Measurements from ENCODE around the gene C1orf21.

The C1orf21 gene

DNA sequence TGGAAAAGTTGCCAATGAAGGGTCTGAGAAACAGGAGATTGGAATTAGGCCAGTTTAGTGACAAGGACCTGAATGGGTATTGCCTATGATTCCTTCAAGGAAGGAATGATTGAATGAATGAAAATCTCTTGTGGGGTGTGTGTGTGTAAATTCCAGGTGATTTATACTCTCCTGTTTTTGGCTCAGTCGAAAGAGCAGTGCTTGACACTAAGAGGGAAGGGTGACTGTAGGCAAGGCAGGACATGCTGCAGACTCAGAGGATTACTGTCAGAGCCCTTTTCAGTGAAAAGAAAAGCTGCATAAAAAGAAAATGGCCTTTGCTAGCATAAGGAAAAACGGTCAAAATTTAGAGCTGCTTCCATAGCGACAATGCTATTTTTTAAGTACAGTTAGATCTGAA lies 30.1 kb downstream of the C1orf21 start:
- no peak for DNase-seq

DNA sequence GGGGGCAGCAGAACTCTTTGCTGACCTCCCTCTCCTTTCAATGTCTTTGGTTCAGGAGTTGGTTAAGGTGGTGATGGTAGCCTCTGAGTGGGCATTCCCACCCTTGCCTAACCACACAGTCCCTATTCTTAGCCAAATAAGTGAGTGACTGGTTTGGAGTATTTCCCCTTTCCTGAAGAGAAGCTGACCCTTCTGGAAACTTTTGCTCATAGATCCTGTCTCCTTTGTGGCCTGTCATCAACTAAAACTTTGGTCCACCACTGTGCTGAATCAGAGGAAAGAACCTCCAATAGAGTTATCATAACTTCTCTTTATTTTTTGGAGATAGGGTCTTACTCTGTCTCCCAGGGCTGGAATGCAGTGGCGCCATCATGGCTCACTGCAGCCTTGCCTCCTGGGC lies 31.1 kb downstream of the C1orf21 start:
- no peak for DNase-seq

DNA sequence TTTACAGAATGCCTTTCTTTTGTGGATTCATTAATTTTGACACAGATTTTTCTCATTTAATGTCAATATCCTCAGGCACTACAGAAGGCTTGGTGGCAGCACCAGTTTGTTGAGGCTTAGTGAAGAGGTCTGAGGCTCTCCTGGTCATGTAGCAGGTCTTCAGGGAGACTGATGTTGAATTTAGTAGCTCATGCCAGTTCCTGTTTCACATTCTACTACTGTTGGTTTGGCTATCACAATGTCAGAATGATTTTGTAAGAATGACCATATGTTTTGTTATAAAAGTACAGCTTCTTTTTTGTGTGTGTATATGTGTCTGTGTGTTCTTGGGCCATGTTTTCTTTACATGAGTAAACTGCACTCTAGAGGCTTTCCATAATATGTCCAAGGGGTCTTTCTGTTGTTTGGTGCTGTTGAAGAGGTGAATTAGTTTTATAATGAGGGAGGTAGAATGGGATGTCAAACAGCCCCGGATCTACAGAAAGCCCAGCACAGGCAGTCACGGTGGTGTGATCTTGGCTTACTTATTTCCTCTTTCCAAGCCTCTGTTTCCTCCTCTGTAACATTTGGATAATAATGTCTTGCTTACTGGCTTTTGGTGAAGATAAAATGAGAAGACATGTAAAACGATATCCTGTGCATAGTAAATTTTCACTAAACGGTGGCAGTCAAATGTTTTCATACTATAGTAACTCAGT lies 32.0 kb downstream of the C1orf21 start:
- DNase-seq, result no peak

DNA sequence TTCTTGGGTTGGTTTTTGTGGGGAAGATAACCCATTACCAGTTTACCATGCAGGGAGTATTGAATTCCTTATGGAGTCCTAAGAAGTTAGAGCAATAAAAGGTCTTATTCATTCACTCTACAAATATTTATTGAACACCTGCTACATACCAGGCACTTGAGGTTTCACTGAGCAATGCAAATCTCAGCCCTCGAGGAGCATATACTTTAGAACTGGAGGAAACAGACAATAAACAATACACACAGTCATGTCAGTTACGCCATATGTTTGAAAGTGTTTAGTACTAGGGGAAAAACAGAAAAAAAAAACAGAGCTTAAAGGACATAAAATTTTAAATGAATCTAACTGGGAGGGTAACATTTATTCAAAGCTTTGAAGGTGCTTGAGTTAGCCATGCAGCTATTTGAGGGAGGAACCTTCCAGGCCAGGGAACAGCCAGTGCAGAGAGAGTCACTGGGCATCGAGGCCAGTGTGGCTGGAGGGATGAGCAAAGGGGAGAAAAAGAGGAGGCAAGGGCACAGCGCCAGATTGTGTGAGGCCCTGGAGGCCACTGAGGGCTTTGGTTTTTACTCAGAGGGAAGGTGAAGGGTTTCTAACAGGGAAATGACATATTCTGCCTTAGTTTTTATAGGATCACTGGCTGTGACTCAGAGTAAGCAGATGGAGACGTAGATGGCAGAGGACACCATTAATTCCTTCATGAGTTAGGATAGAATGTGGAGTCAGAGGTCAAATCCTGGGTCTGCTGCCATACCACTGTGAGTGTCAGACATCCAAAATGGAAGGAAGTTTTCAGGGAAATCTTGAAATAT lies 32.7 kb downstream of the C1orf21 start:
- DNase-seq, result no peak

DNA sequence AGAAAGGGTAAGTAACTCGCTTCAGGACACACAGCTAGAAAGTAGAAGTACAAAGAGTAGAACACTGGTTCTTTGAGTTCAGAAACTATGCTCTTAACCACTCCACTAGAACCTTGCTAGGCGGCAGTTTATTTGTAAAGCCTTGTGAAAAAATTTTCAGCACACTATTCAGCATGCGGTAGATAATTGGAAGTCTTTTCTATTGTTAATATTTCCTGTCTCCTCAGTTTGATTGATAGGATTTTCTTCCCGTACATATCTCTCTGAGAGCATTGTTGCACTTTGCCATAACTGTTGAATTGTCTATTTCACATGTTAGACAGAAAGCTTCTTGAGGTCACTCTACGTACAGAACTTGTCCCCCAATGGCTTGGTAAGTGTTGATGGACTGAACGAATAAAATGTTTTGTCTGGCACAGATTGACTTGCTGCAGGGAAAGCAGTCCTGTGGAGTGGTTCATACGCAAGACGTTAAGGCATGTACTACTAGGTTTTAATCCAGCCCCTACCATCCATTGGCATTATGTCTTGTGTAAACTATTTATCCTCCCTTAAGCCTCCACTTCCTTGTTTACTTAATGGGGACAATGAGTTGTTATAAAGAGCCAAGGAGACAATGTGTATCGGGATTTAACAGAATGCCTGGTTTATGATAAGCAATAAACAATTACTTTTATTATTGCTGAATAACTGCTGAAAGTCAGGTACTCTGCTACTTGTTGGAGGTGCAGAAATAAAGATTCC lies 35.8 kb downstream of the C1orf21 start:
- no peak for DNase-seq

DNA sequence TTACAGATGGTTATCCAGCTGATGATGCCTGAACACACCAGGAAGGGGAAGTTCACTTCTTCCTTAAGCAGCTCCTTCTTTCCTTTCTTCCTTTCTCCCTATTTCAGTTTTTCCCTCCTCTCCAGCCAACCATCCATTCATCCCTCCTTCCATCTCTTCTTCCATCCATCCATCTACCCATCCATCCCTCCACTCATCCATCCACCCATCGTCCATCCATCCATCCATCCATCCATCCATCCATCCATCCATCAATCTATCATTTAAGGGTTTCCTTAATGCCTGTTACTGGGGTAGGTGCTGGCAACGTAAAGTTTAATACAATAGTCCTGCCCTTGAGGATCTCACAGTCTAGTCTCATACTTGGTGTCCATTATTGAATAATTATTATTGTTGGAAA lies 36.8 kb downstream of the C1orf21 start:
- DNase-seq, result no peak

DNA sequence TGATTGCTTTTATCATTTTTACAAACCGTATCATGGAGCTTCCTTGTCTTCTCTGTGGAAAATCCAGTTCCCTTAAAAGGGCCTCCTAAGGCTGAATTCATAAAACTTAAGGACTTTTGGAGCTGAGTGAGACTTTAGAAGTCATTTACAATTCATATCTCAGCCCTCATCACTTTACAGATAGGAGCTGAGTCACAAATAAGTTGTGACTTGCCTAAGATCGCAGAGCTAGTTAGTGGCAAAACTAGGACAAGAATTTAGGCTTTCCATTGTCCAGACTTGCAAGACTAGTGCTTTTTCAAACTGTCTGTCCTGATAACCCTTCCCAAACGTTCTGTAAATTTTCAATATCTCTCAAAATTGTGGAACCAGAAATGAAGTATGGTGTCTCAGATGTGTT lies 37.3 kb downstream of the C1orf21 start:
- no peak for DNase-seq

DNA sequence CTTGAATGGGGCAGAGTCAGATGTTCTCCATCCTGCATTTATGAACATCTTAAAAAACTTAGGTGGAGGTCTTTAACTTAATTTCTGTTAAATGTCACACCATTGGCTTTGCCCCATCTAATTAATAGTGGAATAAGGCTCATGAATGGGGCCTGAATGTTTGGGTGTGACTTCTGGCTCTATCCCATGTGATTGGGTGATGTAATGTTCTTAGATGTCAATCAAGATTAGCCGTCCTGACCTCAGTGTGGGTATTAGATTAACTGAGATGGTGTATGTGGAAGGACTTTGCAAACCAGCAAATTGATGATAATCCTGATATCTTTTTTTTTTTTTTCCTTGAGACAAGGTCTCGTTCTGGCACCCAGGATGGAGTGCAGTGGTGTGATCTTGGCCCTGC lies 38.1 kb downstream of the C1orf21 start:
- no peak for DNase-seq

DNA sequence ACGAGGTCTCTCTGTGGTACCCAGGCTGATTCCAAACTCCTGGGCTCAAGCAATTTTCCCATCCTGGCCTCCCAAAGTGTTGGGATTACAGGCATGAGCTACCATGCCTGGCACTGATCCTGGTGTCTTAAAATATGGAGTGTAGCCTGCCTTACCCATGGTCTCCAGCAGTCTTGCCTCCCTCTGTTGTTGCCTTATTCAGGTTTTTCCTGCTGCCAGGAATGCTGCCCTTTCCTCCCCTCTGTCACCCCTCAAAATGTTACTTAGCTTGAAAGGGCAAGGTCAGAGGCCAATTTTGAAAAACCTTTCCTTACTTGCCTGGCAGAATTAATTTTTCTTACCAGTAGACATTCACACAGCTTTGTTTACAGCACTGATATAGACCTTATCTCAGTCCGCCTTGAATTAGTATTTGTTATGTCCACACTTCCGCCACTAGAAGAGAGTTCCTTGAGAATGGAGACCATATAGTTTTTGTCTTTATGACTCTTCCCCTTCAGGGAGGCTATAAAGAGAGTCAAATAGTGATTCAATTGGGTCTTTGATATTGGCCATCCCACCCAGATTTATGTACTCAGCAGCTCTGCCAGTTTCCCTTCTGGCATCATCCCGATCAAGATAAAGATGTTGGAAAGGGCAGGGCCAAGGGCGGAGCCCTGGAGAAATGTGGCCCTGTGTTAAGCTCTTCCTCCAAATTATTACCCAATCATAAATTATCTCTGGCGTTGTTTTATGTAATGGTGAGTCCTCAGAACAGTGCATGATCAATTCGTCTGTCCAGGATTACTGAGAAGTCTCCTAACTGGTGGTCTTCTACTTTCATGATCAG lies 38.8 kb downstream of the C1orf21 start:
- no peak for DNase-seq

DNA sequence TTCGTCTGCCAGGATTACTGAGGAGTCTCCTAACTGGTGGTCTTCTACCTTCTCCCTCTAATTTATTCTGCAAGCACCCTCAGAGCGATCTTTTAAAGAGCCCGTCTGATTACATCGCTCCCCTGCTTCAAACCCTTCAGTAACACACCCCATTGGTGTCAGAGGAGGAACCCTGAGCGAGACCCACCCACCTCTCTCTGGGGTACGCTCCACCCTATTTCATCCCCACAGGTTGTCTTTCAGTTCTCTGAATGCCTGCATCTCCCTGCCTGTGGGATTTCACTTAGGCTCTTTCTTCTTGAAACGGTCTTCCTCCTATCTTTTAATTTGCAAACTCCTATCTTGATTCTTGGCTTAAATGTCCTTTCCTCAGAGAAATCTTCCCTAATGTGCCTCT lies 39.4 kb downstream of the C1orf21 start:
- no peak for DNase-seq

DNA sequence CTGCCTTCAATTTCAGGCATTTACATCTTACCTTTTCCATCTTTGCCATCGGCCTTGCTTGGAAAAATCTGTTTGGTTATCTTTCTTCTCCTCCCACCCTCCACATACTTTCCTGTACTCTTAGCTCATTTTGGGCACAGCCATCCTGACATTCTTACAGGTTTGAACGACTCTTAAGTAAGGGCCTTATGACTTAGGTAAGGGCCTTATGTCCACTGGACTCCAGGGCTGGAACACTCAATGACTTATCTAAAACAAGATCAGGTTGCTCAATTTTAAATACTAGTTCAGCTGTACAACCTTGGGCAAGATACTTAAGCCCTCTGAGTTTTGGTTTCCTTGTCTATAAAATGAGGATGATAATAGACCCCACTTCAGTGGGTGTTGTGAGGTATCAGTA lies 40.9 kb downstream of the C1orf21 start:
- DNase-seq, result no peak

DNA sequence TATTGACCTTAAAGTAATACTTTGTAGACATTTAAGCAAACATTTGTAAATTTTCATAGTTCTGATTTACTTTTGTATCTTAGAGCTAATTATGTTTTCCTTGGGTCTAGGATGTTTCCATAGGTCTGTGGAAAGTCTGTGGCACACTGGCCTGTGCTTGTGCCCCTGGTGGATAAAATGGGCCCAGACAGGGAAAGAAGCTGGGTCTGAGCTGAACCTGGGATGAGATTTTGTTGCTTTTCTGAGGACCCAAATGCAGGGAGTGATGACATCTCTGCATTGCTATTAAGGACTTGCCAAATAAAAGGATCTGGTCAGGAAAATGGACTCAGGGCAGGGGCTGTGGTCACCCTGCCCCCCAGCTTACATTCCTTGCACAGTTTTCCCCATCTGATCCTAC lies 41.8 kb downstream of the C1orf21 start:
- no peak for DNase-seq

DNA sequence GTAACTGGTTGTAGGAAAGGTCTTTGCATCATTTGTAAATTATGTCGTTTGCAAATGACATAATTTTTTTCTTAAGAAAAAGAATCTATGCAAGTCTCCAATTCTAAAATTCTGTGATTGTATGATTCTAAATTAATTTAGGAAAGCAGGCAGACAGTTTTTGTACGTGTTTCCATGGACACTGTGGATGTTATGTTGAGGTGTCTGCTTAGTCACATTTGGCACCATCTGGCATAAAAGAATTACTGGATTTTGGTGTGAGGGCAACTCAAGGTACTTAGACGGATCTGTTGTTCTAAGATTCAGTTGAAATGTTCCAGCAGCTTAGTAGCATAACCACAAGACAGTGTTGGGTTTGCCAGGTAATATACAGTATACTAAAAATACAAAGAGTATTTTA lies 42.5 kb downstream of the C1orf21 start:
- DNase-seq, result no peak

DNA sequence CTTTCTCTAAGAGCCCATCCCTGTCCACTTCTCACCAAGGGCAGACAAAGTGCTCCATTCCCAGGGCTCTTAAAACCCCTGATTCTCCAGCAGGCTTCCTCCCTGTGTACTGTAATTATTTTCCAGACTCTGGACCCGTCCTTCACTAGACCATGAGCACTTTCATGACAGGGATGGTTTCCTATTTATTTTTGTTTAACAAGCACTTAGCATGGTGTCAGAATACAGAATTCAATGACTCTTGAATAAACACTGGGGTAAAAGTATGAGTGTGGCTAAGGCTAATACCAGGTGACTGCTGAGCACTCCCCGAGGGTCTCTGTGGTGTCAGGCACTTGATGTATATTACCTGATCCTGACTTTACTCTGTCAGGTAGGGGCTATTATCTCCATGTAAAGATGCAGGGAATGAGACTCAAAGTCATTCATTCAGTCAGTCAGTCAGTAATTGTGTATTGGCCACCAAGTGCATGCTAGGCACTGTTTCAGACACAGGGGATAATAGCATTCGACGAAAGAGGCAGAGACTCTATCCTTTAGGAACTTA lies 47.2 kb downstream of the C1orf21 start:
- no peak for DNase-seq

DNA sequence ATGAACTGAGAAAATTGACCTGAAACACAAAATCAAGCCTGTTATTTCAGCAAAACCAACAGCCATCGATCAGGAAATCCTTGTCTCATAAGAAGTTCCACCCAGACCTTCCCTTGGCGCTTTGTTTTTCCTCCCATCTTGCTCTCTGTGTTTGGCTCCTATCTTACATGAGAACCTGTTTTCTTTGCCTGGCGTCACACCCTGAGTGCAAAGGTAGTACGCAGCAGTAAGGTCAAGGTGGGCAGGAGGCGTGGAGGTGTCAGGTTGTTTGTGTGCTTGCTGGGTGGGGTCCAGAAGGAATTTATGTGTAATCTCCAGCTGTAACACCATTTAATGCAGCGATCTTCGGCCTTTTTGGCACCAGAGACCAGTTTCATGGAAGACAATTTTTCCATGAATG lies 50.5 kb downstream of the C1orf21 start:
- no peak for DNase-seq

DNA sequence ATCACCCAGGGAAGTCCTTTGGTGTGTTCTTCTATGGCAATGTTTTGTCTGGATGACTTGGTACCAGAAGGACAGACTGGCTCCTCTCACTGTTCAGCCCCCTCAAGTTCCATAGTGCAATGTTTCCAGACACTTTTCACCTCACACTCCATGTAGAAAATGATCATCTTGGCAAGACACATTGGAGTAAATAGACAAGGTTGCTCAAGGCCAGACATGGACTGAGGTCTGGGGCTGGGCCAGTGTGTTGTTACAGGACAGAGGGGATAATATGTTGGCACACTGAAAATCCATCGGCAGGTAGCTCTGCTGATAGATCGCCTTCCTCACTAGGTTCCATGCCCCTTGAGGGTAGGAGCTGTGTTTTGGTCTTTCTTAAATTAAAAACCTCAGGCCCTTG lies 51.5 kb downstream of the C1orf21 start:
- DNase-seq, result no peak

DNA sequence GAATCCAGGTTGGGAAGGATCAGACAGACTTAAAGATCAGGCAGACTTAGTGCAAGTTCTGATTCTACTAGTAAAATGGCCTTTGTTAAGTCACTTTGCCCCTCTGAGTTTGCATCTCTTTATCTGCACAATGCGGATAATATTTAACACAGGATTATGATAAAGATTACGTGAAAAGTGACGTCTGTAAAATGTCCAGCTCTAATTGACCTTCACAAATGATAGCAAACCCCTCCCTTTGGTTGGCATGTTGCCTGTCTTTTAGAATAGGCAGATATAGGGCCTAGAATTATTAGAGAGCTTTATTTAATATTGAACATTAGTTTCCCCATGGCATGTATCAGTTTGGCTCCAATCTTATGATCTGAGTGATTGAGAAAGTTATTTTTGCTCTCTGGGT lies 55.4 kb downstream of the C1orf21 start:
- no peak for DNase-seq

DNA sequence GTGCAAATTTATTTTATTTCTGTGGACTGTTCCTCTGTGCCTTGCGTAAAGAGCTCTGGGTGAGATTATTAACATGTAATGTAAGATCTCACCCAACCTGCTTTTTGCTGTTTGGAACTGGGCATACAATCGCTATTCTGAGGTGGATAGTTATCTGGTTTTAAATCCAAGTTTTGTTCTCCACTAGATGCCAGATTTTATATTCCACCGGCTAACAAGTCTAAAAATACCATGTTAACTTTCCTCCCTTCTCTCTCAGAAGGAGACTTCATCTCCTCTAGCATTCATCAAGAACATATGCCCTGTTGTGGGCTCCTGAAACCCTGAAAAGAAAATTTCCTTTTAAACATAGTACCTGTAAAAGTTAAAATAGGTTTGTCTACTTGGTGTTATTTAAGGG lies 56.4 kb downstream of the C1orf21 start:
- DNase-seq, result no peak

DNA sequence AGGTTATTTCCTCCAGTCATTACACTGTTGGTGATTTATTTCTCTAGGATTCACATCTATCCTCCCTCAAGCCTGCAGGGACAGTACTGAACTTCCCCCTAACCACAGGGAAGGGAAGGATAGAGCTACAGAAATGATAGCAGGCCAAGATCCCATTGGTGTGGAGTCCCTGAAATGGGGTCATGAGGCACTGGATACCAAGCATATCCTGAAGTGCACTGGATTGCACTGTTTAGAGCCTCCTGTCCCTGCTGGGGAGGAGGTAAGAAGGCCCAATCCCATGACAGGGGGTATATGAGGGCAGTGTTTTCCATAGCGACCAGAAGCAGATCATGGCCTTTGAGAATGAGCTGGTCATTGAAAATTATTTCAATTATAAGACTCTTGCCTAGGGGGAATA lies 56.8 kb downstream of the C1orf21 start:
- no peak for DNase-seq

DNA sequence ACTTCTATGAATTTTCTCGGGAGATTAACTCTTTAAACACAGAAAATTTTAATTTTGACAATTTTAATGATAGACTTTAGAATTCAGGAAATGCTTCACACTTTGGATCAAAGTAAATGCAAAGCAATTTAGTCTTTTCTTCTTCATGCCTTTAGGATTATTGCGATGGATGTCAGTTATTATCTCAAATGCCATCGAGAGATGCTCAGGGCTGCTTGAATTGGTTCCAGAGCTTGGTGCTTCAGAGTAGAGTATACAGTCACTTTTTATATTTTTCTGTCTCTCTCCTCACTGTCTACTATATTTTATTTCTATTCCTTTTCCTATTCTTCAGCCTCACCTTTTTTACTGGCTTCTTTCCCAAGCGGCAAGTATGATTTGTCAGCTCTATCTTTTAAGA lies 59.2 kb downstream of the C1orf21 start:
- DNase-seq, result no peak

DNA sequence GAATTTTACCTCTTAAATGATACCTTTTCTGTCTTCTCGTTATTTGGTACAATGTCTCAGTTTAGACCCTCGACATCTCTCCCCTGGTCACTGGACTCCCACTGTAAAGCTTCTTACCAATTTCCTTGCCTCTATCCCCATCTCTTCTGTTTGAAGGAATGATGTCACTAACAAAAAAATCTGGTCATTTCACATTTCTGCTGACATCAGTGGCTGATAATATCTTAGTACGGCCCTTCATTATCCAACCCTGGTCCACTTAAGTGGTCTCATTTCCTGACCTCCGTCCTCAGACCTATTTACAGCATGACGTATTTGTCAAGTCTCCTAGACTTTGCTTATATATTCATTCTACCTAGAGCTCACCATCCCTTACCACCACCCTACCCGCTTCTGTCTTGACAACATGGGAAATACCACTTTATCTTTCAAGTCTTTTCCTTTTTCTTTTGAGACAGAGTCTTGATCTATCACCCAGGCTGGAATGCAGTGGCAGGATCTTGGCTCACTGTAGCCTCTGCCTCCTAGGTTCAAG lies 60.9 kb downstream of the C1orf21 start:
- no peak for DNase-seq

DNA sequence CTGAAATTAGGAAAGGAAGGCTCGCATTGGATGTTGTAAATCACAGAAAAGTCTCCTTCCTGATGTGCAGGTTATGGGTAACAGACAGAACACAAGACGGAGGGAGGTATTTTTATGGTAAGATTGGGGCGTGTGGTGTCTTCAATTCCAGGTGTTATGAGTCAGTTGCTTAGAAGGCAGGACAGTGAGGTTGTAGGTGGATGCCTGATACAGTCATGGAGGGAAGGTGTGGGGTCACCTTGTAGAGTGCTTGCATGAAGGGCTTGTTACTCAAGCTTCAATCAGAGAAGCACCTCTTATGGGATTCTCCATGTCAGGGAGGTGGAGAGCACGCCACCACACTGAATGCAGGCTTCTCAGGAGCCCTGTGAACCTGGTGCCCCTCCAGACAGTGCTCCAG lies 63.1 kb downstream of the C1orf21 start:
- DNase-seq, result no peak

DNA sequence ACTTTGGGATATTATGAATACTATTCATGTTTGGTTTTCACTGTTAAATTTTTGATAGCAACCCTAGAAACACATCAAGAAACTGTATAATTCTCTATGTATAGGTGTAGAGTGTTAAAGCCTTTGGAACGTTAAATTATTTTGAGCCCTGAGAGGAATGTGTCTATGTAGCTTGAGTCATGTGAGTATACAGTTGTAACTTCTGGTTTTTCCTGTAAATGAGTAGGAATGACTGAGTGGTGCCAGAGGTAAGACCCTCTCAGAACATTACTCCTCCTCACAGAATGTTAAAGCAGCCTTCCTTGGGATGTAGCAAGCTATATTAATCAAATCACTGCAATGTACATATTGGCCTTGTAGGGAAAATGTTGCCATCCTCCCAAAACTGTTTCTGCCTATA lies 69.0 kb downstream of the C1orf21 start:
- no peak for DNase-seq

All from activated CD4-positive, alpha-beta T cell treated with anti-CD3 and anti-CD28 coated beads, Interleukin-2, Interleukin-6, amounts not matched to agents 100 ng/mL and 50 ng/mL, durations not matched to agents 16 hours and 8 hours (primary cell).